GM20431 (cell line): ENCODE results near the gene NOM1.

ENCODE experiments used
- in situ Hi-C: fragments of 300-500 bp; cut with MseI, MboI; formaldehyde crosslinking; loops from one replicate; pipeline ENCODE4 v1.15.0; 2020; ENCODE audit warnings: low sequenced_read_pairs; ENCODE audit not compliant: unreplicated experiment

The NOM1 gene

DNA sequence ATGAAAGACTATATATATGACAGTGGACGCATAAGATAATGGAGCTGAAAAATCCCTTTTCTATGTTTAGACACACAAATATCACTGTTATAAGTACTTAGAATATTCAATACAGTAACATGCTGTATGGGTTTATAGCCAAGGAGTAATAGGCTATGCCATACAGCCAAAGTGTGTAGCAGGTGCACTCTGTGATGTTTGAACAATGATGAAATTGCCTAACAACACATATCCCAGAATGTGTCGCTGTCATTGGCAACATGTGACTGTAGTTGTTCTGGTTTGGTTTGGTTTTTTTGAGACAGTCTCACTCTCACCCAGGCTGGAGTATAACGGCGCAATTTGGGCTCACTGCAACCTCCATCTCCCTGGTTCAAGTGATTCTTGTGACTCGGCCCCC lies 26.1 kb downstream of the NOM1 start:
- in situ Hi-C loops = no loop called here

DNA sequence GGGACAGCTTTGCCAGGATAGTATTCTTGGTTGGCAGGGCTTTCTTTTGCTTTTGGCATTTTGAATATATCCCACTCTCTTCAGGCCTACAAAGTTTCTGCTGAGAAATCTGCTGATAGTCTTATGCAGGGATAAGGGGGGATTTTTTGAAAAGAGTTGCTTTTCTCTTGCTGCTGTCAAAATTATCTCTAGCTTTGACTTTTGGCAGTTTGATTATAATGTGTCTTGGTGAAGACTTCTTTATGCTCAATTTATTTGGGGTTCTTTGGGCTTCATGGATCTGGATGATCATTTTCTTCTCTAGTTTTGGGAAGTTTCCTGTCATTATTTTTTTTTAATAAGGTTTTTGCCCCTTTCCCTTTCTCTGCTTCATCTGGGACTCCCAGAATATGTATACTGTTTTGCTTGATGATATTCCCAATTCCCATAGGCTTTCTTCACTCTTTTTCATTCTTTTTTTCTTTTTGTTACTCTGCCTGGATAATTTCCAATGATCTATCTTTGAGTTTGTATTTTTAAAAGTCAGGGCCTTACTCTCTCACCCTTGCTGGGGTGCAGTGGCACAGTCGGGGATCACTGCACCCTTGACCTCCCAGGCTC lies 29.6 kb downstream of the NOM1 start:
- in situ Hi-C loops = no loop called here

DNA sequence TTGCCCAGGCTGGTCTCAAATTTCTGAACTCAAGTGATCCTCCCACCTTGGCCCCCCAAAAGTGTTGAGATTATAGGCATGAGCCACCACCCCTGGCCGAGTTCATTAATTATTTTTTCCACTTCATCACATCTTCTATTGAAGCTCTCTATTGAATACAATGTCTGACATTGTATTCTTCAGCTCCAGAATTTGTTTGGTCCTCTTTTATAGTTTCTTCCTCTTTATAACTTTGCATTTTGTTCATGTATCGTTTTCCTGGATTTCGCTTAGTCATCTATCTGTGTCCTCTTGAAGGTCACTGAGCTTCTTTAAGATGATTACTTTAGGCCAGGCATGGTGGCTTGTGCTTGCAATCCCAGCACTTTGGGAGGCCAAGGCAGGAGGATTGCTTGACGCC lies 30.2 kb downstream of the NOM1 start:
- in situ Hi-C loops = no loop called here

DNA sequence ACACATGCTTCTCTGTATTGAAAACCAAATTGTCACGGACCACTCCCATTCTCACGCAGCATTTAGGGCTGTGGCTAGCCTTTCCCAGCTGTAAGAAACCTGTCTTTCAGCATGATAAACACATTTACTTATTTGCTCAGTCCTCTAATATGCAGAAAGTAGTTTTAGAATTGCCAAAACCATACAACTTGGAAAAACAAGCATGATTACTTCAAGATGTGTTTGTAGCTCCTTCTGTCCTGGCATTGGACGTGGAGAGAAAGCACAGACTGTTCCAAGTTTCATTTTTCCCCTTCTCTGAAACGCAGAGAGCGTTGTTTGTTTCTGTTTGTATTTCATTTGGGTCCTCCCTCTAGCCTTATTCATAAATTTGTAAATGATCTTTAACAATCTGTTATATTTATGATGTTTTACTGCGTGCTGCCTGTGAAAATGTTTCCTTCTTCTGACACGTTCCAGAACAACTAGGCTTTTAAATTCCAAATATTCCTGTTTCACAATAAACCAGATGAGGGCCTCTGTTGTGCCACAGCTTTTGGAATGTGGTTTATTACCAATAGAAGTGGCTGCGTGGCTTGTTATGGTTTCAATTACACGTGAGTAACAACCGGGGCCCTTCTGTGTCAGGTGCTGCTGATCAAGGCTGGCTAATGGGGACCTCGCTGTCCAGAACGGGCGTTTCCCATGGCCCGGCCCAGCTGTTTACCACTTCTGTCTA lies 34.8 kb downstream of the NOM1 start:
- in situ Hi-C loops = no loop called here

DNA sequence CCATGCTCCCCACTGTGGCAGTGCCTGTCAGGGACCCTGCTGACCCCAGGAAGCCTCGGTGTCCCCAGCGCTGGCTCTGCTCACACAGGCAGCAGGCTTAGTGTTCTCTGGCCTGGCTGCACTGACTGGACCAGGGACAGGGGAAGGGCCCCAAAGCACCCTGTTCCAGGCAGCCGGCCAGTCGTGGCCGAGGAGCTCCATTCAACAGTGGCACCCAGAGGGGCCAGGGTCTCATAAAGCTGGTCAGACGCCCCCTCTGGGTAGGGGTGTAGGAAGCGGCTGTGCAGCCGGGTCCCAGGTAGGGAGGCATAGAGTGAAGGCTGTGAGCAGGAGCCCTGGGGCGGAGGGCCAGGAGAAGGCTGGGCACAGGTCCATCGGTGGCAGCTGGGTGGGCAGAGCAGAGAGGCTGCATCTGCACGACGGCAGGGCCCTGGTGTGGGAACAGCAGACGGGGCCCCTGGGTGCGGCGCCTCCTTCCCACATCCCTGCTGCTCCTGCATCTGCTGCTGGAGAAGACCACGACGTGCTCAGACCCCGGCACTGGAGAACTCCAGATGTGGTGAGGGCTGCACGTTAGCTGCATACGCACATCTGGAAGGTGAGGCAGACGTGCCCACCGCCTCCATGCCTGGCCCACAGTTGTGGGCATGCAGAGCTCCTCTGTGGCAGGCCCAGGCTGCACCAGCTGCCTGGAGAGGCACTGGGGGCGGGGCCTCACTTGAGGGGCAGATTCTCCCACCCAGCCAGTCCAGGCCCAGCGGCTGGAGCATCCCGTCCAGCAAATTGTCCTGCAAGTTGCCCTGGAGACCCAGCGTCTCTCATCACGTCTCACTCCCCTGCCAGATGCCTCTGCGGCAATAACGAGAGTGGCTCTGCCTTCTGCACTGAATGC lies 35.8 kb downstream of the NOM1 start:
- in situ Hi-C loops = no loop called here

DNA sequence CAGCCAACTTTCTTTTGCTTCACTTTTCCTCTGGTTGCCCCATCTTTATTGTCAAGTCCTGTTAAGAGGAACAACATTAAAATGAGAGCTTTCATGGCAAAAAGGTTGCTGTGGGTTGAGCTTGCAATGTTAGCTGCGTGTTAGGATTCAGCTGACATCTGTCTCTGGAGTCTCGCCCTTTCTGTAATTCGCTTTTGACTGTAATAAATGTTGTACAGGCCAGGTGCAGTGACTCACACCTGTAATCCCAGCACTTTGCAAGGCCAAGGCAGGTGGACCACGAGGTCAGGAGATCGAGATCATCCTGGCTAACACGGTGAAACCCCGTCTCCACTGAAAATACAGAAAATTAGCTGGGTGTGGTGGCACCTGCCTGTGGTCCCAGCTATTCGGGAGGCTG lies 36.9 kb downstream of the NOM1 start:
- in situ Hi-C loops = no loop called here

DNA sequence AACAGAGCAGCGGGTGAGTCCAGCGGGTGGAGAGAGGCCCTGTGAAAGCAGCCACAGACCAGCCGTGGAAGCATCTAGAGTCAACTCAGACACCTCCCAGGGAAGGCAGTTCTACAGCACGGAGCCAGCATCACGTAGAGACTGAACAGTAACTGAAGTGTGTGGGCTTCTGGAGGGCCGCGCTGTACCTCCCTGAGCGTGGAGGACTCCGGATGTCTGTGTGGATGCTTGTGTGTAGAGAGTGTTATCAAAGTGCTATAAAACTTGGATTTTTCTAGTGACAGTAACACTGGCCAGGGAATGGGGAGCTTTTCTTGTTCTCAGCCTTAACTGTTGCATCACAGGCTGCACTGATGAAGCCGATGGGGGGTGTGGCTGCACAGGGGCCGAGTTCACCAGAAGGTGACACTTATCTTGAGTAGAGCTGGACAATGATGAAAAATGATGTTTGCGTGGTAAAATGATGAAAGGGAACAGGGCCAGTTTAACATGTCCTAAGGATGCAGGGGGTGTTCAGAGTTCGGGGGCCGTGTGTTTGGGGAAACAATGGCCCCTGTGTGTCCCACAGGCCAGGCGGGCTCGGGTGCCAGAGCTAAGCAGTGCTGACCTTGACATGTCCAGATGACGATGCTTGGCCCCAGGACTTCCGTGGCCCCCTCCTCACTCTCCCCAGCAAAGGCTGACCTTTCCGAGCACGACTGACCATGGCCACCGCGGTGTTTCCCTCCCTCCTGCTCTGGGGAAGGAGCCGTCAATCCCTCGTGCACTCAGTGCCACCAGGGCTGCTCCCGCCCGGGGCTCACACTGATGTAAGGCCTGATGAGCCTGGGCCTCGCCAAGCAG lies 39.1 kb downstream of the NOM1 start:
- in situ Hi-C loops = no loop called here

DNA sequence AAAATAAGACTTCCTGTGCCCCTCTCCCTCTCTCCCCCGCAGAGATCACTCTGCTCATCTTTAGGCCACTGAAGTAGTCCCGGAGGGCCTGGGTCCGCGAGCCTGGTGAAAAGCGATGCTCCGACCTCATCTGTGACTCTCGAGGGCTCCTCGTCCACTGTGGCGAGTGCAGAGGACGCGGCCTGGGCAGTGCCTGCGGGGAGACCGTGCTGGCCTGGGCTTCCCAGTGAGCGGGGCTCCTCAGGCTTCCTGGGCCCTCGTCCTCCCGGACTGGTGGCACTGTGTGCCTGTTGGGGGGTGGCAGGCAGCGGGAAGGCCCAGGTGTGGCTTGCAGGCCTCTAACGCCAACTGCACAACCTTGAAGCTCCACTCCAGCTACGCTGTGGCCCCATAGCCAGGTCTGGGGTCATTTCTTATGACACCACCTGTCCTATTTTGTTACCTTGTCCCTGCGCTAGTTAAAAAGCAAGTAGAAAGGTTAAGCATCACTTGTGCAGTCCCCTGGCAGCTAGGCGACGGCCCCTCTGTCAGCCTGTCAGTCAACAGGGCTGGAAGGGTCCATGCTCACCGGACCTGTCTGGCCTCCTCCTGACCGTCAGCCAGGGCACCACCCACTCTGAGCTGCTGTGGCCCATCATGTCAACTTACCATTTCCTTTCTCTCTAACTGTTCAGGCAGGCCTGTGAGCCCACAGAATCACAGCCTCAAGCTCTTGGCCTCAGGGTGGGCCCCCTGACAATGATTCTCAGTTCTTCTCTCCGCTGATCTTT lies 40.4 kb downstream of the NOM1 start:
- in situ Hi-C loops = no loop called here

DNA sequence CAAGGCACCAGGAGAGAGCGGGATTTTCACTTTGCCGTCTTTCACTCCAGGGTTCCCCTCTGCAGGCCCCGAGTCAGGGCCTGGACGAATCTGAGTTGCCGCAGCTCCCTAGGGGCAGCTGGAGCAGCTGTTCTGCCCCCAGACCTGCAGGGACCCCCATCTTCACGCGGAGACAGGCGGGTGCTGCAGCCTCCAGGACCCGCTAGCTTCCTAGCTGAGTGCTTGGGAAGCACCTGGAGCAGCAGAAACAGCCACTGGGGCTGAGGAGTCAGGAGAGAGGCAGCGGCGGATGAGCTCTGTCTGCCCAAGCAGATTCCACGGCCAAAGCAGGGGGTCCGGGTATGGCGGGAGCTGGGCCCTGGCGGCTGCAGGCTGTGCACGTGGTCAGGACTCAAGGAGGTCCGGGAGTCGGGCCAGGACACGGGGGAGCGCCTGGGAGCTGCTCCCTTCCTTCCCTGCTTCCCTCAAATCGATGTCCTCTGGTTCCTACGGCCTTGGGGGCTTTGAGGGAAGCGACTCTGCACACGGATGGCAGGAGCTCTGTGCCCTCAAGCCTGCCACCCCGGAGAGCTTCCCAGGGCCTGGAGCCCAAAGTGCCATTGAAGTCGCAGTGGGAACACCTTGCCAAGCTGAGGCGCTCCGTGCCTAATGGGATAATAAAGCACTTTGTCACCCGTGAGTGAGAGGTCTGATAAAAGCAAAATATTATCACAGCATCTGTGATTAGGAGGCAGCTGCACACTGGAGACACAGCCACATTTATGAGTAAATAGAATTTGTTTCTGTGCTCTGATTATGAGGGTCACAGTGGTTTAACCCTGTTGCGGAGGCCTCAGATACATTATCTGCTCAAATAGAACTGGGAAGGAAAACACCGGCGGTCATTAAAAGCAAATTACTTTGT lies 43.8 kb downstream of the NOM1 start:
- in situ Hi-C loops = no loop called here

DNA sequence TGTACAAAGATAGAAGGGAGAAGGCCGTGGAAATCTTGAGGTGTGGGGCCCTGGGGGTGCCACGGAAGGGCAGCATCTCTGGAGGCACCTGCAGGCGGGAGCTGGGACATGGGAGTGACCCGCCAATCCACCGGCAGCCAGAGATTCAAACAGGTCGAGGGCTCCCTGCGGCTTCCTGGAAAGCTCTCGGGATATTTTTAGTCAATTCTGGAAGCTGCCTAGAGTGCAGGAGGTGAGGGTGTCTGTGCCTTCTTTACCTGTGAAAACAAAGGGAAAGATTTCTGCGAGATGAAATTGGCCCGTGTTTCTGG lies 44.4 kb downstream of the NOM1 start:
- in situ Hi-C loops = no loop called here

DNA sequence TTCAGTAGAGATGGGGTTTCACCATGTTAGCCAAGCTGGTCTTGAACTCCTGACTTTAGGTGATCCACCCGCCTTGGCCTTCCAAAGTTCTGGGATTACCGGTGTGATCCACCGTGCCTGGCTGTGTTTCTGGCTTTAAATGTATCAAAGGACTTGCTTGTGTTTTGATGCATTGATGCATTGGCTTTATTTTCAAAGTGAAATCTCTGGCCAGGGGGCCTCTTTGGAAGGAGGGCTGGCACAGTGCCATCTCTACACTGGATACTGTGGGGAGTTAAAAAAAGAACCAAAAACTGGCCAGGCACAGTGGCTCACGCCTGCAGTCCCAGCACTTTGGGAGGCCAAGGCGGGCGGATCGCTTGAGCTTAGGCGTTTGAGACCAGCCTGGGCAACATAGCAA lies 44.9 kb downstream of the NOM1 start:
- in situ Hi-C loops = no loop called here

DNA sequence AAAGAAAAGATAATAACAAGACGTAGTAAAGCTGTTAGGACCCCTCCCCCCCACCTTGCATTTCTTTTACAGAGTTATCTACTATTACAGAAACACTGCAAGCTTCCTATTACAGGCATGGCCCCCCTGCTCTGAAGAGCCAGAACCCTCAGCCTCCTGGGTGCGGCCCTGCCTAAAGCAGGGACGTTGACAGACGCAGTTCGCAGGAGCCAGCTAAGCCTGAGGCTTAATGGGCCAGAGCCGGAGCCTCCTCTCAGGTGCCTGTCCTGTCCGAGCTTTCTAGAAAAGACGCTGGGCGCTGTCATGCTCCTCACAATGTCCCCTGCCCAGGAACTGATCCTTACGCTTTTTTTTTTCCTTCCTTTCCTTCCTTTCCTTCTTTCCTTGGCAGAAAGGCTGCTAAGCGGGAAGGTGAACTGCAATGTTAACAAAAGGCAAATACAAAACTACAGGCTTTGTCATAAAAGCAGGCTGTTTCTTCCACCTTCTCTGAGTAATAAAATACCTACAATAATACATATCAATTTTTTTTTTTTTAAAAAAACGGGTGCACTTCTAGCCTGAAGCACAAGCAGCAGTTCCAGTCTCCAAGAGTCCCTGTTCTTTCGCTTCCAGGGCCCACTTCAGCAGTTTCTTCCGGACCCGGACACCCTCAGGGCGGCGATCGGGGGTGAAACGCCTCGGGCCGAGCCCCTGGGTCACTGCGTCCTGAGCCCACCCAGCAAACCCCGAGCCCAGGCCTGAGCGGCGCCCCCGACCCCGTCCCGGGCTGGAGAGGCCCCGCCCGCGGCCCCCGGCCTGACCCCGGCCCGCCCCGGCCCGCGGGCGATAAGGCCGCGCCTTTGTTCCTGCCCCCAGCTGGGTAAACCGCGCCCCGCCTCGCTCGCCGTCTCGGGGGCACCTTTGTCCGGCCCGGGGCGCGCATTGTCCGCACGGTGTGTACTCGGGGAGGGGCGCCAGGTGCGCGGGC lies 49.8 kb downstream of the NOM1 start:
- in situ Hi-C loops = no loop called here

DNA sequence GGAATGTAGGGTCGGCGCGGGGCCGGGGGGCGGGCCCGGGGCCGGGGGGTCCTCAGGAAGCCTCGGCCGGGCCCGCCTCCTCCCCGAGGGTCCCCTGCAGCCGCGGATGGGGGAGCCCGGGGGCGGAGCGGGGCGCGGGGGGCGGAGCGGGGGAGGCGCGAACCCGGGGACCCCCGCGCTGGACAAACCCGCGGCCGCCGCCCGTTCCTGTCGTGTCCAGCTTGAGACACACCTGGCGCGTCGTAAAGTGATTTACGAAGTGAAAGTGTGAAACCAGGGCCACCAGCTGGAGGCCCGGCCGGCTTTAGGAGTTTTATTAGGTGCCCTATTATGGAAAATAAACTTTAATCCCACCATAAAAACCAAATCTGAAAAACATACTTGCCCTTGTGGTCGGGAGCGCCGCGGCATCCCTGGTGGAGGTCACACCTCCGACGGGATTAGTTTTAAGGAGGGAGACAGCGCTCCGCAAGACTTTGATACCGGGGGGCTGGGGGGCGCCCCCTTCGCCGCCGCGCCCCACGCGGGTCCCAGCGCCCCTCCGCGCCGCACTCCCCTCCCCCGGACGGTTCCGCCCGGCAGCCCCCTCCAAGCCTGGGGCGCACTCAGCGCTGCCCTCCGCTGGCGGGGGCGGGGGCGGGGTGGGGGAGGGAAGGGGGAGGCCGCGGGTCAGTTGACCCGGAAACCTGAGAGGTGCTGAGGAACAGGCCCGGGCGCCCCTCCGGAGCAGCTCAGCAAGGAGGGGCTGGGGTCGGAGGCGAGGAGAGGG lies 50.6 kb downstream of the NOM1 start:
- in situ Hi-C loops = no loop called here

DNA sequence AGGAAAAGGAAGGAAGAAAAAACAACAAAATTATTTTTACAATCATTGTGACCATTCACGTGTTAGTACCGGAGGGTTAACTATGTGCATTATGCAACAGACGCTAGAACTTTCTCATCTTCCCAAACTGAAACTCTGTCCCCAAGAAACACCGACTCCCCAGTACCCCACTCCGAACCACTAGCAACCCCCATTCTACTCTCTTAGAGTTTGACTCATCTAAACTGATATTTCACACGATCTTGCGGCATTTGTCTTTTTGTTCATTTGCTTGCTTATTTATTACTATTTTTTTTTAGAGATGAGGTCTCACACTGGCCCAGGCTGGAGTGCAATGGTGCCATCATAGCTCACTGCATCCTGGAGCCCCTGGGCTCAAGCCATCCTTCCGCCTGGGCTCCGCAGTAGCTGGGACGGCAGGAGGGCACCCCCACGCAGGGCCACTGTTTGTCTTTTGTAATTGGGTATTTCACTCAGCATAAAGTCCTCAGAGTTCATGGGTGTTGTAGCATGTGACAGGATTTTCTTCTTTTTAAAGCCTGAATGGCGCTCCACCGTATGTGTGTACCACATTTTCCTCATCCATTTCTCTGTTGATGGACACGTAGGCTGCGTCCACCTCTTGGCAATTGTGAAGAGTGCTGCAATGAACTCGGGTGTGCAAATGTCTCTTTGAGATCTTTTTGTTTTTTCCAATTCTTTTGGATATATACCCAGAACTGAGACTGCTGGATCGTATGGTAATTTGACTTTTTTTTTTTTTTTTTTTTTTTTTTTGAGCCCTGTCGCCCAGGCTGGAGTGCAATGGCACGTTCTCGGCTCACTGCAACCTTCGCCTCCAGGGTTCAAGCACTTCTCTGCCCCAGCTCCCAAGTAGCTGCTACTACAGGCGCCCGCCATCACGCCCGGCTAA lies 51.5 kb downstream of the NOM1 start:
- in situ Hi-C loops = no loop called here

DNA sequence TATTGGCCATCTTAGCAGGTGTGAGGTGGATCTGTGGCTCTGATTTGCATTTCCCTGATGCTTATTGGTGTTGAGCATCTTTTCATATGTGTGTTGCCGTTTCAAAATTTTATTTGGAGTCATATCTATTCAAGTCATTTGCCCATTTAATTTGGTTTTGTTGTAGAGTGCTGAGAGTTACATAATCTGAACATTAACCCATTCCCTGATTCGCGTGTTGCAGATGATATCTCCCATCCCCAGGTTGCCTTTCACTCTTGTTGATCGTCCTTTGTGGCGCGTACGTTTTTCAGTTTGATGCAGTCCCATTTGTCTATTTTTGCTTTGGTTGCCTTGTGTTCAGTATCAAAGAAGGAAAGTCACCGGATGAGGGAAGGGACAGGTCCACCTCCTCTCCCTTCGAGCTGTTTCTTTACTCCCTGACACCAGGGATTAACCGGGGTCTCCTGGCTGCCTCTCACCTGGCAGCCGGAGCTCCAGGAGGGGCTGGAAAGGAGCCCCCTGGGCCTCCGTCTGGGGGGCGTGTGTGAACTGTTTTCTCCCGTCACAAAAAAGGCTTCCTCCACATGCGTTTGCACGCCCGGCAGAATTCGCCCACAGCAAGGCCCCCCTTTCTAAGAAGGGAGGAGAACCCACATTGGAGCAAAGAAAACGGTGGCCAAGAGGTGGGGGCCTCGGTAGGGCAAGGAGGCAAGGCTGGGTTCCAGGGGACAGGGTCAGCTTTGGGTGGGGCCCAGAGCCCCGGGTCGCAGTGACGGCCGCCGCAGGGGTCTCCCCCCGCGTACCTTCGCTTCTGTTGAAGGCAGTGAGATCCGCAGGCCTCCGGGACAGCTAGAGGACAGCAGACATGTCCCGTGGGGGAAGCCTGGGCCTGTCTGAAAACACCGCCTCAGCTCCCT lies 52.7 kb downstream of the NOM1 start:
- in situ Hi-C loops = no loop called here
